Measurements from ENCODE around the gene HECTD4. TPM values are rescaled to one million over a fixed set of nuclear protein-coding genes. Genes with fewer than 3 reads are reported as not detected.

Gene HECTD4
- total RNA-seq, 4 donors from 2014 or later, result 15.9 to 72.9 (median 45.2) TPM

- Histone ChIP-seq H3K36me3 (no peaks in the 10 kb centered on the region), H3K4me1 (peaks cover 0 to 4% of the 10 kb centered on the region in 2 donors), H3K27ac (no peak overlapping the region), H3K27me3 (no peaks in the 10 kb centered on the region), H3K9me3 (no peaks in the 10 kb centered on the region), H3K4me3 (no peak overlapping the region)
- TF ChIP-seq CTCF (IDR thresholded peaks at IDR 0.05) (no peak), POLR2A (IDR thresholded peaks at IDR 0.05) (no peak)
- intact Hi-C loops (cut with DNase I; ENCODE audit: low total_unique reads), result no loop called here
- no peak for DNase-seq
Measured at GRCh38 chr12:112307317-112308011, 74.8 kb downstream of the HECTD4 start.

GRCh38 chr12:112305951-112306350 is 76.3 kb downstream of the HECTD4 start:
- no peaks in the 10 kb centered on the region for H3K36me3 ChIP-seq
- H3K4me3 ChIP-seq, result no peak overlapping the region
- H3K27ac ChIP-seq, result no peak overlapping the region
- DNase-seq, result no peak
- H3K9me3 ChIP-seq, result no peaks in the 10 kb centered on the region
- intact Hi-C loops (cut with DNase I; ENCODE audit: low total_unique reads), result no loop called here
- H3K4me1 ChIP-seq, result peaks cover 0 to 4% of the 10 kb centered on the region in 2 donors
- no peak for TF ChIP-seq POLR2A (IDR thresholded peaks at IDR 0.05)
- no peak for TF ChIP-seq CTCF (IDR thresholded peaks at IDR 0.05)
- H3K27me3 ChIP-seq, result no peaks in the 10 kb centered on the region

GRCh38 chr12:112304436-112304835 is 77.8 kb downstream of the HECTD4 start:
- Histone ChIP-seq H3K4me1 (peaks cover 0 to 4% of the 10 kb centered on the region in 2 donors), H3K9me3 (no peaks in the 10 kb centered on the region), H3K4me3 (no peak overlapping the region), H3K36me3 (no peaks in the 10 kb centered on the region), H3K27ac (no peak overlapping the region), H3K27me3 (no peaks in the 10 kb centered on the region)
- DNase-seq, result no peak
- intact Hi-C loops (cut with DNase I; ENCODE audit: low total_unique reads), result no loop called here
- no peak for TF ChIP-seq CTCF (IDR thresholded peaks at IDR 0.05)
- no peak for TF ChIP-seq POLR2A (IDR thresholded peaks at IDR 0.05)

DNA sequence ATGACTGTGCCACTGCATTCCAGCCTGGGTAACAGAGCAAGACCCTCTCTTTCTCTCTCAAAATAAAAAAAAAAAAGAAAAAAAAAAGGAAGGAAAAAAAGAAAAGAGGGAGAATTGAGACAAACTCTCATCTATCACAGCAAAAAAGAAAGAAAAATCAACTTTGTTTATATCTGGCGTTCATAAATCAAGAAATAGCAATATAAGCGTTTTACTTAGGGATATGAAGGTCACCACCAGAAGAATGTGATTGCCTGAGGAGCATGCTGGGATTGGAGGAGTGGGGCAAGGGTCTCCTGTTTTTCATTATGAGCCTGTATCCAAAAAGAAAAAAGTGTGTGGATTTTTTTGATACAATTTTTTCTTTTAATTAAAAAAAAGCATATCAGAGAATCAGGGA is 78.4 kb downstream of the HECTD4 start:
- intact Hi-C loops (cut with DNase I; ENCODE audit: low total_unique reads), result no loop called here
- no peak for DNase-seq
- Histone ChIP-seq H3K36me3 (no peaks in the 10 kb centered on the region), H3K9me3 (no peaks in the 10 kb centered on the region), H3K27me3 (no peaks in the 10 kb centered on the region), H3K4me3 (no peak overlapping the region), H3K4me1 (peaks cover 0 to 4% of the 10 kb centered on the region in 2 donors), H3K27ac (no peak overlapping the region)
- no peak for TF ChIP-seq CTCF (IDR thresholded peaks at IDR 0.05)
- TF ChIP-seq POLR2A (IDR thresholded peaks at IDR 0.05), result no peak

DNA sequence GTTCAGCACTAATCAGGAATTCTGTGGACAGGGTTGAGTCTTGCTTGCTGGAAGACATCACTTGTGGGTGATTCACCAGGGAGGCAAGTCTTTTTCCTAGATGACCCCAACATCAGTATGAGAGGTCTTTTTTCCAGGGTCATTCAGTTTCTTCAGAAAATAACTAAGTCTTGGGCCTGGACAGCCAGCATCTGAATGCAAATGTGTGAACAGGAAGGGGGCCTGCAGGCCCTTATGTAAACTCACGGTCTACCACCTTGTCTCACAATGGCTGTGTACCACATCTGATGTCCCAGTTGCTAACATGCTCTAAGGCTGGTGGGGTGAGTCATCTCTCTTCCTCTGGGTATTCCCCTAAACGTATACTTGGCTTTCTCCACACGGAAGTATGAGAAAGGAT is 79.2 kb downstream of the HECTD4 start:
- intact Hi-C loops (cut with DNase I; ENCODE audit: low total_unique reads), result no loop called here
- no peak for DNase-seq
- no peaks in the 10 kb centered on the region for H3K9me3 ChIP-seq
- no peak overlapping the region for H3K4me3 ChIP-seq
- no peak for TF ChIP-seq CTCF (IDR thresholded peaks at IDR 0.05)
- no peak for TF ChIP-seq POLR2A (IDR thresholded peaks at IDR 0.05)
- H3K27ac ChIP-seq, result no peak overlapping the region
- H3K27me3 ChIP-seq, result no peaks in the 10 kb centered on the region
- peaks cover 0 to 4% of the 10 kb centered on the region in 2 donors for H3K4me1 ChIP-seq
- no peaks in the 10 kb centered on the region for H3K36me3 ChIP-seq
